Esophagus (tissue), 2 donors: ENCODE measurements around the gene HOXB3. TPM values are rescaled to one million over a fixed set of nuclear protein-coding genes. Genes with fewer than 3 reads are reported as not detected.

Source experiments
- H3K27ac ChIP-seq, 2 donors: one replicate each; pipeline ENCODE4 v1.5.1; 2013; ENCODE audit warnings: low read depth in 2 of 2, mild to moderate bottlenecking in 2 of 2, inconsistent platforms in 1 of 2, low read length in 1 of 2, moderate library complexity in 1 of 2
- H3K27me3 ChIP-seq, 2 donors: one replicate each; pipeline ENCODE4 v1.6.1; 2013; ENCODE audit warnings: low read length in 2 of 2, control low read depth in 1 of 2, mild to moderate bottlenecking in 1 of 2; ENCODE audit not compliant: insufficient read depth in 2 of 2, control insufficient read depth in 1 of 2
- H3K36me3 ChIP-seq, 2 donors: one replicate each; pipeline ENCODE4 v1.6.1; 2013; ENCODE audit warnings: low read length in 1 of 2; ENCODE audit not compliant: control insufficient read depth in 2 of 2, insufficient read depth in 2 of 2
- H3K4me1 ChIP-seq, 2 donors: one replicate each; pipeline ENCODE4 v1.6.1; 2013; ENCODE audit warnings: low read length in 1 of 2; ENCODE audit not compliant: control insufficient read depth in 2 of 2, insufficient read depth in 2 of 2
- H3K4me3 ChIP-seq, 2 donors: one replicate each; pipeline ENCODE4 v1.5.1; 2013; ENCODE audit warnings: low read length in 2 of 2, mild to moderate bottlenecking in 2 of 2, low read depth in 1 of 2, moderate library complexity in 1 of 2
- H3K9me3 ChIP-seq, 2 donors: one replicate each; pipeline ENCODE4 v1.6.1; 2013; ENCODE audit warnings: mild to moderate bottlenecking in 2 of 2, low read depth in 1 of 2, low read length in 1 of 2, moderate library complexity in 1 of 2; ENCODE audit not compliant: control insufficient read depth in 2 of 2, insufficient read depth in 1 of 2
- WGBS, 2 donors: extraction: QIAGEN DNeasy Blood & Tissue Kit; methylation state at CpG; one replicate each; pipeline ENCODE4 v1.1.7; 2013; 5-methylcytosine and 5-hydroxymethylcytosine counted together
- polyA plus RNA-seq, 2 donors: library from polyadenylated mRNA; stranded (reverse); fragments of 200-250 nt; gene quantifications; one replicate each; pipeline ENCODE4 v1.2.3, GENCODE V29; 2013
- donor health status: healthy with polysubstance abuse.
- donor health status: Bipolar disorder and iron deficiency.

Gene HOXB3
- polyA plus RNA-seq, 2 donors: 6.3 to 12.7 TPM

GRCh38 chr17:48587276-48588073, 2.6 kb downstream of the HOXB3 start:
- Histone ChIP-seq H3K27me3 (peaks cover 0 to 3% of the 10 kb centered on the region in 2 donors), H3K4me1 (no peaks in the 10 kb centered on the region), H3K36me3 (no peaks in the 10 kb centered on the region), H3K4me3 (no peak overlapping the region), H3K9me3 (no peaks in the 10 kb centered on the region), H3K27ac (no peak overlapping the region)
- 55 to 78% methylated on average over 5 of the region's 5 CpGs for WGBS, 2 donors

GRCh38 chr17:48586355-48587258, 3.4 kb downstream of the HOXB3 start:
- no peaks in the 10 kb centered on the region for H3K27me3 ChIP-seq
- WGBS, 2 donors: 39 to 49% methylated on average over 34 of the region's 34 CpGs
- H3K36me3 ChIP-seq: no peaks in the 10 kb centered on the region
- H3K4me3 ChIP-seq: peak overlapping the region in 1 of 2 donors; percentile 69
- H3K4me1 ChIP-seq: no peaks in the 10 kb centered on the region
- peak overlapping the region; percentile 36 to 66 for H3K27ac ChIP-seq
- H3K9me3 ChIP-seq: no peaks in the 10 kb centered on the region

GRCh38 chr17:48584223-48584741, 5.8 kb downstream of the HOXB3 start:
- WGBS, 2 donors: 39 to 42% methylated on average over 2 of the region's 2 CpGs
- Histone ChIP-seq H3K36me3 (no peaks in the 10 kb centered on the region), H3K4me1 (no peaks in the 10 kb centered on the region), H3K4me3 (no peak overlapping the region), H3K9me3 (no peaks in the 10 kb centered on the region), H3K27me3 (no peaks in the 10 kb centered on the region), H3K27ac (no peak overlapping the region)

- Histone ChIP-seq H3K4me3 (no peak overlapping the region), H3K9me3 (no peaks in the 10 kb centered on the region), H3K27me3 (no peaks in the 10 kb centered on the region), H3K27ac (peak overlapping the region in 1 of 2 donors; percentile 1), H3K4me1 (no peaks in the 10 kb centered on the region), H3K36me3 (no peaks in the 10 kb centered on the region)
- 64 to 66% methylated on average over 3 of the region's 3 CpGs for WGBS, 2 donors
Observed at GRCh38 chr17:48583708-48584222, 6.3 kb downstream of the HOXB3 start.

GRCh38 chr17:48582750-48583069, 7.3 kb downstream of the HOXB3 start:
- H3K27ac ChIP-seq: peak overlapping the region; percentile 75 to 92
- H3K4me1 ChIP-seq: no peaks in the 10 kb centered on the region
- H3K36me3 ChIP-seq: no peaks in the 10 kb centered on the region
- WGBS, 2 donors: 28 to 38% methylated on average over 7 of the region's 7 CpGs
- H3K9me3 ChIP-seq: no peaks in the 10 kb centered on the region
- H3K4me3 ChIP-seq: no peak overlapping the region
- H3K27me3 ChIP-seq: no peaks in the 10 kb centered on the region

- Histone ChIP-seq H3K4me1 (no peaks in the 10 kb centered on the region), H3K9me3 (no peaks in the 10 kb centered on the region), H3K27ac (peak overlapping the region; percentile 84 to 92), H3K36me3 (no peaks in the 10 kb centered on the region), H3K4me3 (peak overlapping the region in 1 of 2 donors; percentile 32), H3K27me3 (no peaks in the 10 kb centered on the region)
- WGBS, 2 donors: 39 to 53% methylated on average over 26 of the region's 26 CpGs
Observed at GRCh38 chr17:48579760-48580554, 10.1 kb downstream of the HOXB3 start.

GRCh38 chr17:48579471-48579759, 10.6 kb downstream of the HOXB3 start:
- H3K27me3 ChIP-seq: no peaks in the 10 kb centered on the region
- 34 to 48% methylated on average over 7 of the region's 7 CpGs for WGBS, 2 donors

GRCh38 chr17:48578616-48579470, 11.2 kb downstream of the HOXB3 start:
- Histone ChIP-seq H3K27me3 (no peaks in the 10 kb centered on the region), H3K4me1 (no peaks in the 10 kb centered on the region), H3K9me3 (no peaks in the 10 kb centered on the region), H3K4me3 (peak overlapping the region; percentile 57 to 62), H3K36me3 (no peaks in the 10 kb centered on the region), H3K27ac (peak overlapping the region; percentile 92 to 94)
- WGBS, 2 donors: 17 to 18% methylated on average over 43 of the region's 43 CpGs

More at GRCh38 chr17:48579471-48579759, 10.6 kb downstream of the HOXB3 start:
- Histone ChIP-seq H3K27ac (peak overlapping the region; percentile 92 to 94), H3K36me3 (no peaks in the 10 kb centered on the region), H3K4me1 (no peaks in the 10 kb centered on the region), H3K9me3 (no peaks in the 10 kb centered on the region), H3K4me3 (peak overlapping the region in 1 of 2 donors; percentile 57)
